ENCODE data around the gene REXO1. TPM values are rescaled to one million over a fixed set of nuclear protein-coding genes. Genes with fewer than 3 reads are reported as not detected.

Gene REXO1
- total RNA-seq, 1 donor from 2014 or later, result 39.3 TPM

DNA sequence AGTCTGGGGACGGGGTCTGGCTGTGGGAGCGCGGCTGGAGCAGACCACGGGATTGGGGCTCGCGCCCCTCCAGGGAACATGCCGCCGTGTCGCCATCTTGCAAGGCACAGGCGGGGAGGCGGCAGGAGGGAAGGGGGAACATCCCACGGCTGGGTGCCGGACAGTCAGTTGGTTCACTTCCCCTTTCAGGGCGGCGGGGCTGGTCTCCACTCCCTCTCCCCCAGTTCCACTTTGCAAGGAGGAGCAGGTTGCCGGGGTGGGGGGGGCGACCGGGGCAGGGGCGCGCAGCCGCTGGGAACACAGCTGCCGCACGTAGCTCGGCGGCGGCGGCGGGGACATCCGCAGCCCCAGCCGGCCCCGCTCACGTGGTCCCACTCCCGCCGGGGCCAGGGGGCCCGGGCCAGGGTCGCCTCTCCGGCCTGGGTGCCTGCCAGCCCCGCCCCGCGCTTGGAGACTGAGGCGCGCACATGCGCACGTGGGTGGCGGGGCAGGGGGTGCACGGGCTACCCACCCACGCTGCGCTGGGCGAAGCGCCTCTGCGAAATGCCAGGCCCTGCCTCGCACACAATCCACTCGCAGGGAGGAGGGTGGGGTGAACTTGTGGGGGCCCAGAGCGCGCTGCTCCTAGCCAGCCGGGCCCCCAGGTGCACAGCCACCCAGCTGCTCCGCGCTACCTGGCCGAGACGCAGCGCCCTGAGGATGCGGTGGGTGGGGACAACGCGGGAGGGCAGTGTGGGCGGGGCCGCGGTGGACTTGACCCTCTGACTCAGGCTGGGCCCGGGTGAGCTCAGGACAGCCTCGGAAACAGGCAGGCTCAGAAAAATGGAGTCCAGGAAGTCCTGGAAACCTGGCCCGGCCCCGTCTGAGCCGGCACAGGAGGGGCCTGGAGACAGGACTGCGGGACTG lies 8.7 kb upstream of the REXO1 start:
- TF ChIP-seq, protein P1, sequence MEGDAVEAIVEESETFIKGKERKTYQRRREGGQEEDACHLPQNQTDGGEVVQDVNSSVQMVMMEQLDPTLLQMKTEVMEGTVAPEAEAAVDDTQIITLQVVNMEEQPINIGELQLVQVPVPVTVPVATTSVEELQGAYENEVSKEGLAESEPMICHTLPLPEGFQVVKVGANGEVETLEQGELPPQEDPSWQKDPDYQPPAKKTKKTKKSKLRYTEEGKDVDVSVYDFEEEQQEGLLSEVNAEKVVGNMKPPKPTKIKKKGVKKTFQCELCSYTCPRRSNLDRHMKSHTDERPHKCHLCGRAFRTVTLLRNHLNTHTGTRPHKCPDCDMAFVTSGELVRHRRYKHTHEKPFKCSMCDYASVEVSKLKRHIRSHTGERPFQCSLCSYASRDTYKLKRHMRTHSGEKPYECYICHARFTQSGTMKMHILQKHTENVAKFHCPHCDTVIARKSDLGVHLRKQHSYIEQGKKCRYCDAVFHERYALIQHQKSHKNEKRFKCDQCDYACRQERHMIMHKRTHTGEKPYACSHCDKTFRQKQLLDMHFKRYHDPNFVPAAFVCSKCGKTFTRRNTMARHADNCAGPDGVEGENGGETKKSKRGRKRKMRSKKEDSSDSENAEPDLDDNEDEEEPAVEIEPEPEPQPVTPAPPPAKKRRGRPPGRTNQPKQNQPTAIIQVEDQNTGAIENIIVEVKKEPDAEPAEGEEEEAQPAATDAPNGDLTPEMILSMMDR (IDR thresholded peaks at IDR 0.05), result no peak
- Mint-ChIP-seq H3K36me3 (ENCODE audit: unreplicated experiment) (no peaks in the 10 kb centered on the region), H3K4me1 (ENCODE audit: unreplicated experiment) (peaks cover 69% of the 10 kb centered on the region), H3K4me3 (ENCODE audit: unreplicated experiment) (no peak overlapping the region), H3K27me3 (ENCODE audit: unreplicated experiment) (no peaks in the 10 kb centered on the region), H3K9me3 (ENCODE audit: unreplicated experiment) (no peaks in the 10 kb centered on the region), H3K27ac (ENCODE audit: unreplicated experiment) (peak overlapping the region; percentile 91)
- DNase-seq (ENCODE audit: extremely low spot score, unreplicated experiment), result no peak

DNA sequence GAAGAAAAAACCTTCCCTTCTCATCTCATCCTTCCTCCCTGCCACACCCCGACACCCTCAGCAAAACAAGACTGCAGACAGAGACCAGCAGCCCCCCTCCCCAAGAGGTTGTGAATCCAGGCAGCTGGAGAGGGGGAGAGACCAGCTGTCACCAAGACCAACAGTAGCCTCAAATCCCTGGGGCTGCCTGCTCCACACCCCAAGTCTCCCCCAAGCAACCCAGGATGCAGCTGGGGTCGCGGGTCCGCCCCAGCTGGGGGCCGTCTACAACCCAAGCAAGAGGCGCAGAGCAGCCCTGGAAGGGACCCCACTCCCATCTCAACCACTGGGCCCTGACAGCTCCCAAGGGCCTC lies 8.0 kb upstream of the REXO1 start:
- Mint-ChIP-seq H3K27me3 (ENCODE audit: unreplicated experiment) (no peaks in the 10 kb centered on the region), H3K9me3 (ENCODE audit: unreplicated experiment) (no peaks in the 10 kb centered on the region), H3K27ac (ENCODE audit: unreplicated experiment) (peak overlapping the region; percentile 91), H3K36me3 (ENCODE audit: unreplicated experiment) (no peaks in the 10 kb centered on the region), H3K4me3 (ENCODE audit: unreplicated experiment) (no peak overlapping the region), H3K4me1 (ENCODE audit: unreplicated experiment) (peaks cover 62% of the 10 kb centered on the region)
- TF ChIP-seq, protein P1 (IDR thresholded peaks at IDR 0.05), result no peak
- no peak for DNase-seq (ENCODE audit: extremely low spot score, unreplicated experiment)

DNA sequence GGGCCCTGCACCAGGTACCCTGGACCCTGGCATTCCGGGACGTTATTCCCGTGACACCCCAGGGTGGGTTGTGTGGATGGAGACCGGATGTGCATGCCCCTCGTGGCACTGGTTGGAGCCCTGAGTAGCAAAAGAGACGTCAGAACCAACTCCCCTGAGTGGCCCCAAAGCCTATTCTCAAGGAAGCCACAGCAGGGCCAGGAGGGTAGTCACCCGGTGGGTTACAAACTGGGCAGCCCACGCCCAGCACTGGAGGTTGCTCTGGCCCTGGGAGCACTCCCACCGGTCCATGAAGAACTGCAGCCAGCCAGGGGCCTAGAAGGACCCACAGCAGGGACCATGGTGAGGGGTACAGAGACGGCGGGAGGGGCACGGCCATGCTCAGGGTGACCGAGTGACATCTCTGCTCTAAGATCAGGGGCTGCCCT lies 7.6 kb upstream of the REXO1 start:
- H3K36me3 Mint-ChIP-seq (ENCODE audit: unreplicated experiment), result no peaks in the 10 kb centered on the region
- no peaks in the 10 kb centered on the region for H3K27me3 Mint-ChIP-seq (ENCODE audit: unreplicated experiment)
- H3K4me1 Mint-ChIP-seq (ENCODE audit: unreplicated experiment), result peaks cover 58% of the 10 kb centered on the region
- TF ChIP-seq, protein P1 (IDR thresholded peaks at IDR 0.05), result no peak
- DNase-seq (ENCODE audit: extremely low spot score, unreplicated experiment), result no peak
- no peaks in the 10 kb centered on the region for H3K9me3 Mint-ChIP-seq (ENCODE audit: unreplicated experiment)
- H3K4me3 Mint-ChIP-seq (ENCODE audit: unreplicated experiment), result peak overlapping the region; percentile 55
- peak overlapping the region; percentile 91 for H3K27ac Mint-ChIP-seq (ENCODE audit: unreplicated experiment)

DNA sequence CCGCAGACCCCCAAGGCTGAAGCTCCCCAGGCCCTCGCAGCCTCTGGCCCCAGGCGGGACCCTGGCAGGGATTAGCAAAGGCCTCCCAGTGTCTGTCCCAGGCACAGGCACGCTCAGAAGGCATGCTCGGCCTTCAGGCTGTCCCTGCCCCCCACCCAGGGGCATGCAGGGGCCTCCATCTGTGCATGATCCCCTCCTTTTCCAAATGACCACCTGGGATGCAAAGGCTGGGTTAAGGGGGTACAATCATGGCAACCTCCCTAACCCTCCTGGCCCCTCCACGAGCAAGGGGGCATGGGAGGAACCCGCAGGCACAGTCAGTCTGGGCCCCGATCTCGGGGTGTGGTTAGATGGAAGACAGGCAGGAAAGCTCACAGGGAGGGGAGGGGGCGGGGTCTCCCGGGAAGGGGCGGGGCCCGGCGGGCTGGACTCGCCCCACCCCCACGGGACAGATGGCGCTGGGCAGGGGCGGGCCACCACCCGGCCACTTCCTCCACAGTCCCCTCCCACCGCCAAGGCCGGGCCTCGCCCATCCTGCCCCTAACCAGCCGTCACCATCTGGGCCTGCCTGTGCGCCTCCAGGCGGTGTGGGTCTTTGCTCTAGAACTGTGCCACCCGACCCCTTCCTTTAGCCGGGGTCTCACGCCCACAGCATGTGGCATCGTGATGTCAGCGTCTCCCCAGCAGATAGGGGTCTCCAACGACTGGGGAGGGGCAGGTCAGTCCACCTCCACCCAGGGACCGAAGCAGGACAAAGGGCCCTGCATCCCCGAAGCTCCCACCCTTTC lies 7.0 kb upstream of the REXO1 start:
- Mint-ChIP-seq H3K9me3 (ENCODE audit: unreplicated experiment) (no peaks in the 10 kb centered on the region), H3K27me3 (ENCODE audit: unreplicated experiment) (no peaks in the 10 kb centered on the region), H3K4me3 (ENCODE audit: unreplicated experiment) (peak overlapping the region; percentile 55), H3K4me1 (ENCODE audit: unreplicated experiment) (peaks cover 53% of the 10 kb centered on the region), H3K27ac (ENCODE audit: unreplicated experiment) (peak overlapping the region; percentile 91), H3K36me3 (ENCODE audit: unreplicated experiment) (no peaks in the 10 kb centered on the region)
- DNase-seq (ENCODE audit: extremely low spot score, unreplicated experiment), result peak; percentile 97
- TF ChIP-seq, protein P1 (IDR thresholded peaks at IDR 0.05), result no peak

DNA sequence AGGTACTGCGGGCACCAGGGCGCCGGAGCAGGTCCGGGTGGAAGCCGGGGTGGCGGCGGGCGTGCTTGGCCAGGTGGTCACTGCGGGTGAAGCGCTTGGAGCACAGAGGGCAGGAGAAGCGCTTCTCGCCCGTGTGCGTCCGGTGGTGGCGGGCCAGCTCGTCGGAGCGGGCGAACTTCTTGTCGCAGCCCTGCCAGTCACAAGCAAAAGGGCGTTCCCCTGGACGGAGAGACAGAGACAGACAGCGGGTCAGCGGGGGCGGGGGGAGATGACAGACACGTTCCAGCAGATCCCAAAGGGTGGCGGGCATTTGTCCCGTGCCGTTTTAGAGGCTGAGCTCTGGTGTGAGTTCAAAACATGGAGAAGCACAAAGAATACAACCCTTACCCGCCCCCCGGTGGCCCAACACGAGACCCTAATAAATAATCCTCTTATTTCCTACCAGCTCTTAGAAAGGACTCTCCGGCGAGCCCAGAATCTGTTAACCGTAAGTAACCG lies 6.3 kb upstream of the REXO1 start:
- peaks cover 49% of the 10 kb centered on the region for H3K4me1 Mint-ChIP-seq (ENCODE audit: unreplicated experiment)
- H3K27ac Mint-ChIP-seq (ENCODE audit: unreplicated experiment), result peak overlapping the region; percentile 83
- TF ChIP-seq, protein P1 (IDR thresholded peaks at IDR 0.05), result no peak
- H3K9me3 Mint-ChIP-seq (ENCODE audit: unreplicated experiment), result no peaks in the 10 kb centered on the region
- no peaks in the 10 kb centered on the region for H3K36me3 Mint-ChIP-seq (ENCODE audit: unreplicated experiment)
- DNase-seq (ENCODE audit: extremely low spot score, unreplicated experiment), result no peak
- no peaks in the 10 kb centered on the region for H3K27me3 Mint-ChIP-seq (ENCODE audit: unreplicated experiment)
- H3K4me3 Mint-ChIP-seq (ENCODE audit: unreplicated experiment), result no peak overlapping the region
